Lower leg skin (tissue), 4 donors: Measurements from ENCODE around the gene C5orf46. TPM values are rescaled to one million over a fixed set of nuclear protein-coding genes. Genes with fewer than 3 reads are reported as not detected.
"Not testable (repeated sequence)": the region's sequence is repeated elsewhere in the genome, so short reads cannot be mapped to it uniquely, and the experiment has no call there.

Source experiments
- DNase-seq, 2 donors: peaks; one replicate each; pipeline ENCODE4 v3.0.0-alpha.2; 2019; ENCODE audit warnings: low spot score in 2 of 2
- H3K4me3 ChIP-seq: fragments of 200-600 bp; sonication (generic); 2 replicates; pipeline ENCODE4 v1.5.1; 2017; ENCODE audit warnings: mild to moderate bottlenecking, low read depth; ENCODE audit not compliant: poor library complexity, severe bottlenecking
- CTCF ChIP-seq, 3 donors: fragments of 450-650 bp; IDR thresholded peaks; one replicate each; pipeline ENCODE4 v1.5.1; 2016; ENCODE audit warnings: antibody characterized with exemption in 3 of 3, mild to moderate bottlenecking in 3 of 3, moderate library complexity in 2 of 3
- POLR2A ChIP-seq, 2 donors: fragments of 450-650 bp; IDR thresholded peaks; one replicate each; pipeline ENCODE4 v1.6.1; 2016 to 2017; ENCODE audit warnings: antibody characterized with exemption in 2 of 2, mild to moderate bottlenecking in 1 of 2, moderate library complexity in 1 of 2
- WGBS, 2 donors: methylation state at CpG; one replicate each; pipeline ENCODE4 v1.1.5; 2018; 5-methylcytosine and 5-hydroxymethylcytosine counted together
- intact Hi-C: fragments of 100-400 bp; cut with DNase I; formaldehyde crosslinking; loops from one replicate; pipeline ENCODE4 v1.15.0; 2023; ENCODE audit warnings: low total_unique reads
- total RNA-seq, 4 donors: library from RNA; depleted of rRNA; stranded (reverse); fragments of >200 nt; gene quantifications; one replicate each; pipeline ENCODE4 v1.1.0, GENCODE V29; 2016

Gene C5orf46
- total RNA-seq, 4 donors from 2014 or later = 45.6 to 201 (median 139) TPM

GRCh38 chr5:147869892-147870291 lies 36.4 kb downstream of the C5orf46 start:
- DNase-seq, intact Hi-C loops, H3K4me3 ChIP-seq: not testable (repeated sequence)
- WGBS, 2 donors = 45 to 49% methylated on average over 6 of the region's 6 CpGs

GRCh38 chr5:147869112-147869511 lies 37.2 kb downstream of the C5orf46 start:
- no peak overlapping the region for H3K4me3 ChIP-seq
- DNase-seq = no peak
- WGBS, 2 donors = 28 to 29% methylated on average over 4 of the region's 4 CpGs
- TF ChIP-seq POLR2A (IDR thresholded peaks at IDR 0.05) (no peak), CTCF (IDR thresholded peaks at IDR 0.05) (no peak)
- intact Hi-C loops = no loop called here

DNA sequence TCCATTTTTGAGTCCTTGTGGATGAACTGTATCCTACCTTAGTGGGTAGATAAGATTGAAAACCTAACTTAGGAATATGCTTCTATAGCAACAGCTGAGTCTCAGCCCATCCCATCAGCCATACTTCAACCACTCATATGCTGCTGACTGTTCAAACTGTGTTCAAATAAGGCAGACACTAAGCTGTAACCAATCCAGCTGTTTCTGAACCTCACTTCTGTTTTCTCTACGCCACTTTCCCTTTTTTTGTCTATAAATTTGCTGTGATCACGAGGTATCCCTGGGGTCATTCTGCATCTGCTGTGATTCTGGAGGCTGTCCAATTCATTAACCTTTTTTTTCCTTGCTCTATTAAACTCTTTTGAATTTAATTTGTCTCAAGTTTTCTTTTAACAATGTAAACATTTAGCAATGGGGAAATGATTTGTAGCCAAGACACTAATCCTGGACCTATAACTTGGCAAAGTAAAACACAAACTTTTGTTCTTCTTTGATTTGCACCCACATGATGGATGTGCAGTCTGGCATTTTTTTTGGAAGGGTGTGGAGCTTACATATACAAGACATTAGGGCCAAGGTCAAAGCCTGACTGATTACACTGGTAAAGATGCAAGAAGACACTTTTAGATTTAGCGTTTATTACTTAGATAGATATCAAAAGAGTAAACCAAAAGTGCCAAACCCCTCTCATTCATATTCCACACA lies 42.7 kb downstream of the C5orf46 start:
- TF ChIP-seq POLR2A (IDR thresholded peaks at IDR 0.05) = no peak
- TF ChIP-seq CTCF (IDR thresholded peaks at IDR 0.05) = no peak
- DNase-seq = no peak

DNA sequence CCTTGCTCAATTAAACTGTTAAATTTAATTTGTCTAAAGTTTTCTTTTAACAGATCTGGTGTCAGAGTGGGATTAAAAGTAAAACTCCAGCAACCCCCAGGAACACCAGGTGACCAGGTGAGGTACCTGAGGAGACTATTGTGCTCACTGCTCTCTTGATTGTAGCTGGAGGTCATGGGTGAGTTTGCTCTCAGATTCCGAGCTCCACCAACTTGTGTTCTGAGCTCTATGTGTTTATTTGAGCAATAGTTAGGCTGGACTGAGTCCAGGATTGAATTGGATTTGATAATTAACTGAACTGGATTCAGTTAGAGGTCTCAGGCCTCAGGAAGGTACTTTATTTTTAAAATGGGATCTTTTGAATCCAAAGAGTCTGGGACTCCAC lies 45.7 kb downstream of the C5orf46 start:
- WGBS, 2 donors = 77 to 90% methylated on average over 1 of the region's 1 CpG
- intact Hi-C loops = no loop called here
- no peak overlapping the region for H3K4me3 ChIP-seq
- DNase-seq = no peak
- no peak for TF ChIP-seq CTCF (IDR thresholded peaks at IDR 0.05)
- no peak for TF ChIP-seq POLR2A (IDR thresholded peaks at IDR 0.05)

More for the DNA sequence above, 42.7 kb downstream of the C5orf46 start:
- H3K4me3 ChIP-seq = no peak overlapping the region
- 41 to 42% methylated on average over 3 of the region's 3 CpGs for WGBS, 2 donors
- intact Hi-C loops = no loop called here

- TF ChIP-seq CTCF (IDR thresholded peaks at IDR 0.05) (no peak), POLR2A (IDR thresholded peaks at IDR 0.05) (no peak)
- 80 to 90% methylated on average over 3 of the region's 3 CpGs for WGBS, 2 donors
- intact Hi-C loops = no loop called here
- DNase-seq = no peak
- no peak overlapping the region for H3K4me3 ChIP-seq
These were observed 46.2 kb downstream of the C5orf46 start for GRCh38 chr5:147859962-147860640.

DNA sequence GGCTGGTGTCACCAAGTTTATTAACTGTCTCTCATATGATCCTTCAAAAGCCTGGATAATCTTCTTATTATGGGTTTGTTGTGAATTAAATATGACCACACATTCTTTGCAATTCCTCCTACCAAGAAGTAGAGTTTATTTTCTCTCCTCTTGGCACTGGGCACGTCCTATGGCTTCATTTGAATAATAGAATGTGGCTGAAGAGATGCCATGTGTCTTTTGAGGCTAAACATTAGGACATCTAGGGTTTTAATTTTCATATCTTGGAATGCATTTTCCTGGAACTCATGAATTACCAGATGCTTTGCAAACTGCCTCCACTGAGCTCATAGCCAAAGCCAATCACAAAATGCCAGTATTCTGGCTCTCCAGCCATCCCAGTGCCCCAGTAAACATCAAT lies 47.8 kb downstream of the C5orf46 start:
- no peak for TF ChIP-seq CTCF (IDR thresholded peaks at IDR 0.05)
- TF ChIP-seq POLR2A (IDR thresholded peaks at IDR 0.05) = no peak
- WGBS, 2 donors = 47 to 57% methylated on average over 1 of the region's 1 CpG
- no peak overlapping the region for H3K4me3 ChIP-seq
- no peak for DNase-seq
- intact Hi-C loops = no loop called here
